Measurements from ENCODE around the gene TRAPPC6A.

The TRAPPC6A gene

DNA sequence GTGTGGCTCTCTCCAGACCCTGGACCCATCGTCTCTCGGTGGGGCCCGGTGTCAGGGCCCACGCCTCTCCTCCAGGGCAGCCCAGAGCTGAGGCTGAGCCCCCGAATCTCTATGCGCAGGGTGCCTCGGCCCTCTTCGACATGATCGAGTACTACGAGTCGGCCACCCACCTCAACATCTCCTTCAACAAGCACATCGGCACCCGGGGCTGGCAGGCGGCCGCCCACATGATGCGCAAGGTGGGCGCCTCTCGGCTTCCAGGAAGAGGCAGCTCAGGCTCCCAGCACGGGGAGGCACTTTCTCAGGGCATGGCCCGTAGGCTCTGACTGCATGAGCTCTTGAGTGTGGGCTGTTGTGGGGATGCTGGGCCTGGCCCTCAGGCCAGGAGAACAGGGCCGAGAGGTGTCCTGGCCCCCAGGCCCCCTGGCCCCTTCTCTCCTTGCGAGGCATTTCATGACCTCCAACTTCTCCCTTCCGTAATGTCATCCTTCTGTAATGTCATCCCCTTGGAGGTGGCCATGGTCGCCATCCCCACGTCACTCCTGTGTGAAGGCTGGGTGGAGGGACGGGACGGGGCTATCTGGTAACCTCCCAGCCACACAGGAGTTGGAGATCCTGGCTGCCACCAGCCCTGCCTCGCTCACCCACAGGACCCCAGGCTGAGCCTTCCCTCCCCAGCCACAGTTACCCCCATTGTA is 36.7 kb downstream of the TRAPPC6A start:
- no peak overlapping the region for H3K4me3 ChIP-seq (ENCODE audit: low read length)
- TF ChIP-seq, protein P1, sequence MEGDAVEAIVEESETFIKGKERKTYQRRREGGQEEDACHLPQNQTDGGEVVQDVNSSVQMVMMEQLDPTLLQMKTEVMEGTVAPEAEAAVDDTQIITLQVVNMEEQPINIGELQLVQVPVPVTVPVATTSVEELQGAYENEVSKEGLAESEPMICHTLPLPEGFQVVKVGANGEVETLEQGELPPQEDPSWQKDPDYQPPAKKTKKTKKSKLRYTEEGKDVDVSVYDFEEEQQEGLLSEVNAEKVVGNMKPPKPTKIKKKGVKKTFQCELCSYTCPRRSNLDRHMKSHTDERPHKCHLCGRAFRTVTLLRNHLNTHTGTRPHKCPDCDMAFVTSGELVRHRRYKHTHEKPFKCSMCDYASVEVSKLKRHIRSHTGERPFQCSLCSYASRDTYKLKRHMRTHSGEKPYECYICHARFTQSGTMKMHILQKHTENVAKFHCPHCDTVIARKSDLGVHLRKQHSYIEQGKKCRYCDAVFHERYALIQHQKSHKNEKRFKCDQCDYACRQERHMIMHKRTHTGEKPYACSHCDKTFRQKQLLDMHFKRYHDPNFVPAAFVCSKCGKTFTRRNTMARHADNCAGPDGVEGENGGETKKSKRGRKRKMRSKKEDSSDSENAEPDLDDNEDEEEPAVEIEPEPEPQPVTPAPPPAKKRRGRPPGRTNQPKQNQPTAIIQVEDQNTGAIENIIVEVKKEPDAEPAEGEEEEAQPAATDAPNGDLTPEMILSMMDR (conservative IDR thresholded peaks at IDR 0.05; ENCODE audit: low read length): no peak
- no peak for DNase-seq (ENCODE audit: low read depth)

DNA sequence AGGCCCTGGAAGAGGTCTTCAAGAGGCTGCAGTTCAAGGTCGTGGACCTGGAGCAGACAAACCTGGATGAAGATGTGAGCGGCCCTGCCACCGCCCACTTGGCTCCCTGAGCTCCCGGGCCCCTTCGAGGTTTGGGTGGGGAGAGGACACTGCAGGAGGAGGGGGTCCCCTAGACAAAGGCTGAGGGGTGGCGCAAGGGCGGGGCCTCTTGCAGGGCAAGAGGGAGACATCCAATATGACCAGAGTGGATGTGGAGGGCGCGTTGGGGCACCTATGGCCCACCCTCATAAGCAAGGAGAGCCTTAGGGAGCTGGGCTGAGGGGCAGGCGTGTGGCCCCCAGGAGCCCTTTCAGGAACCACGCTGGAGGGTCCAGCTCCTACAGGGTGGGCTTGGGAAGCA is 37.5 kb downstream of the TRAPPC6A start:
- H3K4me3 ChIP-seq (ENCODE audit: low read length): no peak overlapping the region
- no peak for DNase-seq (ENCODE audit: low read depth)
- TF ChIP-seq, protein P1 (conservative IDR thresholded peaks at IDR 0.05; ENCODE audit: low read length): no peak

DNA sequence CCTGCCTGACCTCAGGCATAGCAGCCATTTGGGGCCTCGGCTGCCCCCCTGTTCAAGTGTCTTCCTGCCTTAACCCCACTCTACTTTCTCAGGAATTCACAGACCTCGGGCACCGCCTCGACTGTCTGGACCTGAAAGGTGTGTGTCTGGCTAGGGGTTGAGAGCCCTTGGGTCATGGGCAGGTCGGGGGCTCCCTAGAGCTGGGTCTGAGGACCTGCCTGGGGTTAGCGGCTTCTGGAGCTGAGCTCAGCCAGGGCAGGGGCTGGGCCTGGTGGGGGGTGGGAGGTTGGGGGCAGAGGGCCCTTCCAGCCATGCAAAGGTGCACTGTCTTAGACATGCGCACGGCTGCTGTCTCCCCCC is 37.9 kb downstream of the TRAPPC6A start:
- TF ChIP-seq, protein P1 (conservative IDR thresholded peaks at IDR 0.05; ENCODE audit: low read length): no peak
- H3K4me3 ChIP-seq (ENCODE audit: low read length): no peak overlapping the region
- DNase-seq (ENCODE audit: low read depth): no peak

- H3K4me3 ChIP-seq (ENCODE audit: low read length): no peak overlapping the region
- no peak for DNase-seq (ENCODE audit: low read depth)
- TF ChIP-seq, protein P1 (conservative IDR thresholded peaks at IDR 0.05; ENCODE audit: low read length): no peak
These were observed 38.5 kb downstream of the TRAPPC6A start for GRCh38 chr19:45139286-45140143.

GRCh38 chr19:45138303-45138751 is 39.7 kb downstream of the TRAPPC6A start:
- no peak for DNase-seq (ENCODE audit: low read depth)
- no peak overlapping the region for H3K4me3 ChIP-seq (ENCODE audit: low read length)
- TF ChIP-seq, protein P1 (conservative IDR thresholded peaks at IDR 0.05; ENCODE audit: low read length): no peak

- DNase-seq (ENCODE audit: low read depth): no peak
- no peak overlapping the region for H3K4me3 ChIP-seq (ENCODE audit: low read length)
- TF ChIP-seq, protein P1 (conservative IDR thresholded peaks at IDR 0.05; ENCODE audit: low read length): no peak
These were observed 40.8 kb downstream of the TRAPPC6A start for GRCh38 chr19:45137179-45137761.

All from AG10803 (cell line).